SW480 (cell line): ENCODE data around the gene ZNF230.

Source experiments
- DNase-seq: peaks from one replicate; pipeline ENCODE4 v3.0.0-alpha.2; 2016; ENCODE audit warnings: low spot score

Gene ZNF230

GRCh38 chr19:44042147-44042546 is 39.4 kb downstream of the ZNF230 start:
- no peak for DNase-seq

GRCh38 chr19:44050740-44051649 is 48.2 kb downstream of the ZNF230 start:
- peak; percentile 63 for DNase-seq

- peak; percentile 96 for DNase-seq
Measured at GRCh38 chr19:44051650-44052402, 49.1 kb downstream of the ZNF230 start, which contains the start of gene ZNF223. Gene ZNF223, plus strand, starts transcription at chr19:44052036. Its CDS starts 3,141 bp downstream, at chr19:44055177.

GRCh38 chr19:44055870-44056269 is 53.1 kb downstream of the ZNF230 start:
- no peak for DNase-seq

GRCh38 chr19:44059229-44059628 is 56.5 kb downstream of the ZNF230 start:
- no peak for DNase-seq

GRCh38 chr19:44061038-44061437 is 58.3 kb downstream of the ZNF230 start:
- DNase-seq = no peak
